Measurements from ENCODE around the gene ARMC9. TPM values are rescaled to one million over a fixed set of nuclear protein-coding genes. Genes with fewer than 3 reads are reported as not detected.
A peak's percentile ranks its signal among the peaks of the same experiment; 100 is the strongest.

Gene ARMC9
- total RNA-seq, 3 donors from 2014 or later, result 10.9 to 32.2 (median 11.9) TPM

- intact Hi-C loops (cut with DNase I, micrococcal nuclease), result no loop called here
- TF ChIP-seq, protein P1, sequence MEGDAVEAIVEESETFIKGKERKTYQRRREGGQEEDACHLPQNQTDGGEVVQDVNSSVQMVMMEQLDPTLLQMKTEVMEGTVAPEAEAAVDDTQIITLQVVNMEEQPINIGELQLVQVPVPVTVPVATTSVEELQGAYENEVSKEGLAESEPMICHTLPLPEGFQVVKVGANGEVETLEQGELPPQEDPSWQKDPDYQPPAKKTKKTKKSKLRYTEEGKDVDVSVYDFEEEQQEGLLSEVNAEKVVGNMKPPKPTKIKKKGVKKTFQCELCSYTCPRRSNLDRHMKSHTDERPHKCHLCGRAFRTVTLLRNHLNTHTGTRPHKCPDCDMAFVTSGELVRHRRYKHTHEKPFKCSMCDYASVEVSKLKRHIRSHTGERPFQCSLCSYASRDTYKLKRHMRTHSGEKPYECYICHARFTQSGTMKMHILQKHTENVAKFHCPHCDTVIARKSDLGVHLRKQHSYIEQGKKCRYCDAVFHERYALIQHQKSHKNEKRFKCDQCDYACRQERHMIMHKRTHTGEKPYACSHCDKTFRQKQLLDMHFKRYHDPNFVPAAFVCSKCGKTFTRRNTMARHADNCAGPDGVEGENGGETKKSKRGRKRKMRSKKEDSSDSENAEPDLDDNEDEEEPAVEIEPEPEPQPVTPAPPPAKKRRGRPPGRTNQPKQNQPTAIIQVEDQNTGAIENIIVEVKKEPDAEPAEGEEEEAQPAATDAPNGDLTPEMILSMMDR (IDR thresholded peaks at IDR 0.05), result no peak
- Histone ChIP-seq H3K9me3 (no peaks in the 10 kb centered on the region), H3K4me1 (ENCODE audit: low read depth) (peaks cover 4% of the 10 kb centered on the region), H3K36me3 (ENCODE audit: low read depth) (no peaks in the 10 kb centered on the region), H3K4me3 (no peak overlapping the region)
- ATAC-seq (no peak), DNase-seq (no peak)
Measured at GRCh38 chr2:231353469-231353868, 155.0 kb downstream of the ARMC9 start.

DNA sequence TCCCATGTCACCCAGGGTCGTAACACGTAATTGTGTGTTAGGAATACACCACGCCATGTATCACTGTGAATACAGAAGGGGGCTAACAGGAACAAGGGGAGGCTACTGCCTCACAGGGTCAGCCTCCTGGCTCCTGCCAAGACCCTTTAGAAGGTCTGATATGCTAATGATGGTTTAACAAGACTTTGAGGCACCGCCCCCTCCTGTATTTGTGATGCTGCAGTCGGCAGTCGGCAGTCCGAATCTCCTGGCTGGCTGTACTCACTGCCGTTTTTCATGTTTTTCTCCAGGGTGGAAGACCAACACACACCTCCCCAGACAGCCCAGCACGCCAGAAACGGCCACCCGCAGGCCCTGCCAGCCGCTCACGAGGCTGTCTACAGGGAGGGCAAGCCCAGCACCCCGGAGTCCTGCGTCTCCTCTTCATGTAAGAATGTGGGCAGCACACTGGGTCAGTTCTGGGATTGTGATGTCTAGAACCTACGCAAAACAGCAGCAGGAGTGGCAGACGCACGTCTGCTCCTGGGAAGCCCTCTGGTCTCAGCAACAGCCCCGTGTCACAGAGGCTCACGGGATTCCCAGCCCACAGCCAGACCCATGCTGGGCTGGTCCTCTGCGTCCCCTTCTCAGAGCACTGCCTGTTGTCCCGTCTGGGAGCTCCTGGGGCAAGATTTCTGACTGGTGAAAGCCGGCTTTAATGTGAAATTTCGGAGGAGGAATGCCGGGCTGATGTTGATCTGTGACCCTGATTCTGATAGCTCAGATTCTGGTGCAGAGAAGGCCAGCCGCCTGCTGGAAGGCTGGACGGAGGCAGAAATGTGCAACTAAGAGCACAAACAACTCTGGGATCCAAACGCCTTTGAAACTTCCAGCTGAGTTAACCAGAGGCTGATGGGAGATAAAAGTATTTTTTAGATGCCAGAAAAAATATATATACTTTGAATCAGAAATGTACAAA is 157.4 kb downstream of the ARMC9 start:
- Histone ChIP-seq H3K36me3 (ENCODE audit: low read depth) (no peaks in the 10 kb centered on the region), H3K4me3 (no peak overlapping the region), H3K9me3 (no peaks in the 10 kb centered on the region), H3K4me1 (ENCODE audit: low read depth) (peaks cover 4% of the 10 kb centered on the region)
- ATAC-seq (no peak), DNase-seq (no peak)
- intact Hi-C loops (cut with DNase I, micrococcal nuclease), result no loop called here
- TF ChIP-seq, protein P1 (IDR thresholded peaks at IDR 0.05), result no peak

DNA sequence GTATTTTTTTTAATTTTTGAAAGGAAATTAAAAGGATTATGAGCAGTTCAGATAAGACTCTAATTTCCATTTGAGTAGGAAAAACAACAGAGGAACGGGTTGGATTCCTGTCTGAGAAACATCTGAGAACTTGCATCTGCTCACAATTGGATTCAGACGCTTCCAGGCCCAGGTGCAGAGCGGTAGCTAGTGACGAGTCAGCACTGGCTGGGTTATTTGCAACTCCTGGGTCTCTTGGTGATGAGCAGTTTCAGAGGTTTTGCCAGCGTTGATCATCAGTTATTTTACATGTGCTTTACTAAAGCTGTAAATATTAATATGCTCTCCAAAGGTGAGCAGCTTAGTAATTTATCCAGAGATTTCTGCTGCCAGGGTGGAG is 158.0 kb downstream of the ARMC9 start:
- H3K4me1 ChIP-seq (ENCODE audit: low read depth), result peaks cover 4% of the 10 kb centered on the region

DNA sequence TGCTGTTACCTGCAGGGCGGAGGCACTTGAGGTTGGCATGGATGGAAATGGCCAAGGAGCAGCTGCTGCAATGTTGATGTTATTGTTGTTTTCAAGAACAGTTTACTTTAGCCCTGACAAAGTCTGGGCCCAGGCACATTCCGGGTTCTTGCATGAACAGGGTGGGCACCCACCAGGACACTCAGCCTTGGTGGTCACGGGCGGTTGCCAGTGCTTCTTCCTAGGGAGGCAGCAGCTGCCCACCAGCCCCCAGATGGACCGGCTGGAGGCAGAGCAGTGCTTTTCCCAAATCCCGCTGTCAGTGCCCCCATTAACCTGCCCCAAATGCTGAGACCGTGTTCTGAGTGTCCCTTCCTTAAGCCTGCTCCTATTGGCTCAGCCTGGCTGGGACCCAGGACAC is 158.6 kb downstream of the ARMC9 start:
- TF ChIP-seq, protein P1 (IDR thresholded peaks at IDR 0.05), result no peak
- intact Hi-C loops (cut with DNase I, micrococcal nuclease), result no loop called here
- no peak overlapping the region for H3K4me3 ChIP-seq
- no peaks in the 10 kb centered on the region for H3K9me3 ChIP-seq
- H3K36me3 ChIP-seq (ENCODE audit: low read depth), result no peaks in the 10 kb centered on the region
- DNase-seq (peak in 1 of 3 donors; percentile 6), ATAC-seq (no peak)
- no peaks in the 10 kb centered on the region for H3K4me1 ChIP-seq (ENCODE audit: low read depth)

More for the DNA sequence above, 158.0 kb downstream of the ARMC9 start:
- no peaks in the 10 kb centered on the region for H3K9me3 ChIP-seq
- H3K4me3 ChIP-seq, result no peak overlapping the region
- TF ChIP-seq, protein P1 (IDR thresholded peaks at IDR 0.05), result no peak
- ATAC-seq (no peak), DNase-seq (peak in 1 of 3 donors; percentile 5)
- intact Hi-C loops (cut with DNase I, micrococcal nuclease), result no loop called here
- H3K36me3 ChIP-seq (ENCODE audit: low read depth), result no peaks in the 10 kb centered on the region

DNA sequence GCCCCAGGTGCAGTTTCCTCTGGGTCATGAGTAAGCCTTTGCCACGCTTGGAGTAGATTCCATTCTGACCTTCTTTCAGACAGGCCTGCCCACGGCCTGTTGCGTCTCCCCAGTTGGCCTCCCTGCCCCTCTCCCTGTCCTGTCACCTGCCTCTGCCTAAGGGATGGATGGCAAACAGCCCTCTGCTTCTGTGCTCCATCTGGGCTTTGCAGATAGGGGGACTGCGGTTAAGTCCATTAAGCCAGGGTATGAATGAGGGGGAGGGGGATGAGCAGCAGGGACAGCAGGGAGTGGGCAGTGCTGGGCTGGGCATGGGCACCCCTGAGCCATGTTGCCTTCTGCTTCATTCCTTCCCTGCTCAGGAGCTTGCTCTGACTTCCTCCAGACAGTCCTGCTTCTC is 159.5 kb downstream of the ARMC9 start:
- no peak overlapping the region for H3K4me3 ChIP-seq
- DNase-seq, result peak in 1 of 3 donors; percentile 6
- ATAC-seq, result no peak
- no peaks in the 10 kb centered on the region for H3K36me3 ChIP-seq (ENCODE audit: low read depth)
- H3K9me3 ChIP-seq, result no peaks in the 10 kb centered on the region
- no peaks in the 10 kb centered on the region for H3K4me1 ChIP-seq (ENCODE audit: low read depth)
- TF ChIP-seq, protein P1 (IDR thresholded peaks at IDR 0.05), result no peak
- intact Hi-C loops (cut with DNase I, micrococcal nuclease), result no loop called here
